ENCODE results near the gene BMAL1.

DNA sequence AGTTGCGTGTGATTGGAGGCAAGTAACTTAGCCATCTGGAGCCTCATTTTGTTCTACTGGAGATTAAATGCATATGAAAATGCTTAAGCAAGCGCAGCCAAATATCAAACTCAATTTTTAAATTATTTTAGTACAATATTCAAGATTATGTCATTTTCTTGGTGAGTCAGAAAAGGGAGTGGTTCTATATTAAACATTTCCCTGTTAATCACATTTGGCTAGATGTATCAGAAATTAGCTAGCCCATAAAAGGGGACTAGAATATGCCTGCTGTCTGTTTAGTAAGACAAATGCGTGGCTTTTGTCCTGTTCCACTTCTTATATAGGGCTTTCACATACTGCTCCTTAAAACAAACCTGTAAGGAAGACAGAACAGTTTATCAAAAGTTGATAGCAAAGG is 35.0 kb upstream of the BMAL1 start:
- TF ChIP-seq POLR2AphosphoS5 (IDR thresholded peaks at IDR 0.05; ENCODE audit: borderline replicate concordance, low read depth, low read length): no peak
- no peak for TF ChIP-seq EZH2 (IDR thresholded peaks at IDR 0.05)
- no peak for TF ChIP-seq FOXP2 (optimal IDR thresholded peaks at IDR 0.05; ENCODE audit: control extremely low read depth, extremely low read length, insufficient read depth)
